ENCODE results near the gene MXD3.
A peak's percentile ranks its signal among the peaks of the same experiment; 100 is the strongest.

MXD3 gene

DNA sequence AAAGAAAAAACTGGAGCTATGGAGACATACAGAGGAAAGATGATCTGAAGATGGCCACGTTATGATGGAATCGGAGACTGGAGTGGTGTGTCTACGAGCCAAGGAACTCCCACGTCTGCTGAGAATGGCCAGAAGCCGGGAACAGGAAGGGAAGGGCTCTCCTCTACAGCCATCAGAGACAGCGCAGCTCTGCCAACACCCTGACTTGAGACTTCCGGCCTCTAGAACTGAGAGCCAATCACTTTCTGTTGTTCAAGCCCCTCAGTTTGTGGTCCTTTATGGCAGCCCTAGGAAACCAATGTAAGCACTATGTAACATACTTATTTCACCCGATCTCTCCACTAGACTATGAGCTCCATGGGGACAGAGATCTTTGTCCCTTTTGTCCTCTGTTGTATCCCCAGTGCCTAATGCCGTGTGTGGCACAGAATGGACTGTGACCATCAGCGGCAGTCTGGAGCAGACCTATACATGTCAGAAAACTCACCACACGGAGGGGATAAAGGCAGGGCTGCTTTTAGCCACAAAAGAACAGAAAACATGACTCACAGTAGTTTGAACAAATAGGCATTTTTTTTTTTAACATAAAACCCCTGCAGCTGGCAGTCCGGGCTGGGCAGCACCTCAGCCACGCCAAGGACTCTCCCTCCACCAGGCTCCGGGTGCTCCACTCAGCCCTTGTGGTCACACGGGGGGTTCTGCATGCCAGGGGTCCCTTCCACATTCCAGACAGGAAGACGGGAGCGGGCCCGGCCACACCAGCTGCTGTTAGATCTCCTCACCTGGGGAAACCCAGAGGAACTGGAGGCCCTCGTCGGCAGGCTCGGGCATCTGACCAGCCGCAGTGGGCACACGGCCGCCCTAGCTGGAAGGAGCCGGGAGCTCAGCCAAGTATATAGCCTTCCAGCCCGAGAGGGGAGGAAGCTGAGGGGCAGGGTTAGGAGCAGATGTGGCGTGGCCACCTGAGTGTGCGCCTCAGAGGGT lies 16.1 kb upstream of the MXD3 start:
- FAIRE-seq: no peak
- no peak for DNase-seq (ENCODE audit: insufficient read length, low spot score)

GRCh38 chr5:177325868-177326381 lies 14.2 kb upstream of the MXD3 start:
- DNase-seq (ENCODE audit: insufficient read length, low spot score) (no peak), FAIRE-seq (no peak)

- DNase-seq (ENCODE audit: insufficient read length, low spot score): no peak
- FAIRE-seq: no peak
These were observed 9.2 kb upstream of the MXD3 start for GRCh38 chr5:177320879-177321278.

GRCh38 chr5:177319913-177320588 lies 8.4 kb upstream of the MXD3 start:
- DNase-seq (ENCODE audit: insufficient read length, low spot score) (no peak), FAIRE-seq (no peak)

DNA sequence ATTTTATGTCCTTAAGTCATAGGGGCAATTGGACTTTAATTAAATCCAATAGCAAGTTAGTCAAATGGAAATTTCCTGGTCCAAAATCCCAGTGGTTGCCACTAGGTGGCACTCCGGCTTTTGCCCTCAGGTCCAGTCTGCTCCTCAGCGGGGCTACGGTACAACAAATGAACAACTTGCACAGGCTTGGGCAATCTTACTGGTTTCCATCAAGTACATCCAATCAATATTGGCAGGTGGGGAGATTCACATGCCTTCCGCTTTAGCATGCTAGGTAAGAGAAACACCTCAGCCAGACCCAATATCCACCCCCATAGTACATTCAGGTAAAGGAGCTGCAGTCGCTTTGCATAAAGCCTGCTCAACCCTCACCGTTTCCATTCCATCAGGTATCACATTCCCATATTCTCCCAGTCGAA lies 6.3 kb upstream of the MXD3 start:
- DNase-seq (ENCODE audit: insufficient read length, low spot score): peak; percentile 67
- no peak for FAIRE-seq

DNA sequence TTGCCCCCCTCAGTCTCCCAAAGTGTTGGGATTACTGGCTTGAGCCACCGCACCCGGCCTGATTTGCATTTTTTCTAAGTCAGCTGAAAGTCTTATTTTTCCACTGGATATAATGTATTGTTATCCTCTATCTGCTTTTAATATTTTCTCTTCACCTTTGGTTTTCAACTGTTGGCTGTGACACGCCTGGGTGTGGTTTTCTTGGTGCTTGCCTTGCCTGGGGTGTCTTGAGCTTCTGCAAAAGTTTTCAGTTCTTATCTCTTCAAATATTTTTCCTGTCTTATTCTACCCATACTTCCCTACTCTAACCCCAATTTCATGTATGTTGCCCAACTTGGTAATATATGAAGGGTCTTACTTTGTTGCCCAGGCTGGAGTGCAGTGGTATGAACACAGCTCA lies 4.3 kb upstream of the MXD3 start:
- FAIRE-seq: no peak
- no peak for DNase-seq (ENCODE audit: insufficient read length, low spot score)

DNA sequence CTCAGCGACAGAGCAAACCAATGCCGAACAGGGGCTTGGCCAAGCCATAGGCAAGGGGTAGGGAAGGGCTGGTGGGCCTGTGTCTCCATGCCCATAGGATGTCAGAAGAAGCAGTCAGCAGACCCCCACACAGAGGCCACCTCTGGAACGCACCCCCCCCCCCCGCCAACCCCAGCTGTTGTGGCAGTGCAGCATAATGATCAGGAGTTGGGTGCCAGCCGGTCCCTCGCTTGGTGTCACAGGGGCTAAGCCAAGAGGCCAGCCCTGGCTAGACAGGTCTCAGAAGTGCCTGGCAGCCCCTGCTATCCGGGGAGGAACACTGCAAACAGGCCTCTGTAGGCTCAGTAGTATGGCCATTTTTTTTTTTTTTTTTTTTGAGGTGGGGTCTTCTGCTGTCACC lies 3.7 kb upstream of the MXD3 start:
- DNase-seq (ENCODE audit: insufficient read length, low spot score) (no peak), FAIRE-seq (no peak)

- DNase-seq (ENCODE audit: insufficient read length, low spot score): no peak
- FAIRE-seq: no peak
These were observed 3.0 kb upstream of the MXD3 start for GRCh38 chr5:177314376-177315342.

GRCh38 chr5:177313561-177314259 lies 2.0 kb upstream of the MXD3 start:
- DNase-seq (ENCODE audit: insufficient read length, low spot score) (no peak), FAIRE-seq (no peak)

DNA sequence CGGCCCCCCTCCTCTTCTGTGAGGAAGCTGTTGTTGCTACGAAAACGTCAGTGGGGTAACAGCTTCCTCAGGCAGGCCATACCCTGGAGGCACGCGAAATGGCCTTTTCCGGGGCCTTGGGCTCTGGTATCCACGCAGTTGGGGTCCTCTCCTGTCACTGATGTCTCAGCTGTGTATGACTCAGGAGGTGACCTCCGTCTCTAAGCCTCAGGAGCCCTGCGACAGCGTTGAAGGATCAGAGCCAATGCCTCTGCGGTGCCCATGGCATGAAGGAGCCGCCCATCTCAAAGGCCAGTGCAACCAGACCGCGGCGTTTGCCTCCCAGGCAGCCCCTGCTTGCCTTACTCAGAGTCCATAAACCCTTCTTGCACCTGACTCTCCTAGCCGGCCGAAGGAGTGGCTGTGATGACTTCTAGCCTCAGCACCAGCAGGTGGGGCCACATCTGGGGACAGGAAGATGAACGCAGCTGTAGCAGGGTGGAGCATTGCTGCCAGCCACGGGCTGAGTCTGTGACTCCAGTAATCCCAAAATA lies 1.0 kb upstream of the MXD3 start:
- peak; percentile 48 for DNase-seq (ENCODE audit: insufficient read length, low spot score)
- FAIRE-seq: peak; percentile 44

GRCh38 chr5:177311392-177311722 lies 341 bp downstream of the MXD3 start:
- DNase-seq (ENCODE audit: insufficient read length, low spot score) (no peak), FAIRE-seq (no peak)

DNA sequence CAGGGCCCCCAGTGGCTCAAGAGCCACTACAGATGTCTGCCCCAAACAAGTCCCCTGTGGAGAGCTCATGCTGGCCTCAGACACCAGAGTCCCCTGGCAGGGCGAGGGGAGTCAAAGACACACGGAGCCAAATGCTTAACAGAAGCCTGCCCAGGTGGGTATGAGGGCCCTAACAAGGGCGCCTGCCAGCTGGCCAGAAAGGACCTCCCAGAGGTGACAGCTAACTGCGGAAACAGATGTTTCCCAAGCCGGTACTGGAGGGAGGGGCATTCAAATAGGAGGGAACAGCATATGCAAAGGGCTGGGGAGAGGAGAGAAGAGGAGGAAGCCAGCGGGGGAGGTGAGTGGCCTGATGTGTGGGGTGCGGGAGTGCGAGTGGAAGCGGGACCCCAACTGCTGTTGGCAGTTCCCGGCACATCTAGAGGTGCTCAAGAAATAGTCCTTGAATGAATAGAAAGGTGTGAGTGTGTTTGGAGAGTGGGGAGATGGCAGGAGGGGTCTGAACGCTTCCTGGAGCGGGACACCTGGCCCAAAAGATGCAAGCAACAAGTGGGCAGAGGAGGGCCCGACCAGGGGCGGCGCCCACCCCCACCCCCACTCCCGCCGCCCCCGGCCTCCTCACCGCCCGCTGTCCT lies 824 bp downstream of the MXD3 start:
- FAIRE-seq (no peak), DNase-seq (ENCODE audit: insufficient read length, low spot score) (no peak)

GRCh38 chr5:177310332-177310731 lies 1.4 kb downstream of the MXD3 start:
- DNase-seq (ENCODE audit: insufficient read length, low spot score): no peak
- FAIRE-seq: no peak

DNA sequence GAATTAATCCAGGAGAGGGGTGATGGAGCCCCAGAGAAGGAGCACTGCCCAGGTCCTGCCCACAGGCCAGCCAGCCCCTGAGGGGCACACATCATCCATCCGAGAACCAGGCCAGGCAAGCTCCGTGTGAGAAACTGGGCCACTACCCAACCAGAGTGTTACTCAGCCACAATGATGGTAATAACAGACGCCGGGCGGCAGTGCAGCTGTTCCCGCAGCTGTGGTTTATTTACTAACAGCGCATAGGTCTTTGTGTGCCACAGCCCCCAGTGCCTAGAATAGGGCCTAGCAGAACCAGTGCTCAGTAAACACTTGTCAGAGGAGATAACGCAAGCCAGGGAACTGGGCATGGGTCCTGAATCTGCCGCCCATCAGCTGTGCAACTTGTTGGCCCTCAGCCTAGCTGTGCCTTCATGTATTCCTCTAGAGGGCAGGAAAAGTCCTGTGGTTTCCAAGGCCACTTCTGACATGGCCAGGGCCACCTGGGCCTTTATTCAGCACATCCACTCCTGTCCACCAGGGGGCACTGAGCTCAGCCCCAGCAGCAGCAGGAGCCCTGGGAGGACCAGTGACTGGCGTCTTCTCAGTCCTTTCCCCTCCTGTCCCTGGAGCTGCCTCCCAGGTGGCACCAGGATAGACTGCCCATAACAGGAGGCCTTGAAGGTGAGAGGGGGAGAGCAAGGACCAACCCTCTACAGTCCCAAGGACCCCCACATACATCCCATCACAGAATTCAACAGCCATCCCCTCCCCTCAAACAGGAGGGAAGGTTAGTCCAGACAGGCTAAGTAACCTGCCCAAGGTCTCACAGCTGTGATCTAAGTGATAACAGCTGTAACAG lies 2.1 kb downstream of the MXD3 start:
- DNase-seq (ENCODE audit: insufficient read length, low spot score) (peak; percentile 67), FAIRE-seq (no peak)

- DNase-seq (ENCODE audit: insufficient read length, low spot score): no peak
- FAIRE-seq: no peak
These were observed 3.0 kb downstream of the MXD3 start for GRCh38 chr5:177308740-177309139.

- FAIRE-seq (no peak), DNase-seq (ENCODE audit: insufficient read length, low spot score) (no peak)
These were observed 3.9 kb downstream of the MXD3 start for GRCh38 chr5:177307544-177308363.

- peak; percentile 20 for FAIRE-seq
These were observed 4.8 kb downstream of the MXD3 start for GRCh38 chr5:177306674-177307543.

More at GRCh38 chr5:177306674-177307543, 4.8 kb downstream of the MXD3 start:
- no peak for DNase-seq (ENCODE audit: insufficient read length, low spot score)

All from HTR-8/SVneo (cell line).